Superior temporal gyrus (tissue), 1 donor: ENCODE data around the gene PCGF2.
A peak's percentile ranks its signal among the peaks of the same experiment; 100 is the strongest.
"Not testable (repeated sequence)": the region's sequence is repeated elsewhere in the genome, so short reads cannot be mapped to it uniquely, and the experiment has no call there.

Experiments
- DNase-seq: peaks from one replicate; pipeline ENCODE4 v3.0.0-alpha.2; 2016; ENCODE audit errors: extremely low spot score

PCGF2 gene

GRCh38 chr17:38748149-38748891 lies at the start of gene PCGF2:
TSS of gene PCGF2 (minus strand) at chr17:38748336. CDS start at chr17:38740402, 7,934 bp downstream.
- DNase-seq: peak; percentile 70

GRCh38 chr17:38797828-38798227 lies 49.7 kb upstream of the PCGF2 start:
- DNase-seq: no peak

- no peak for DNase-seq
Observed at GRCh38 chr17:38797158-38797490, 49.0 kb upstream of the PCGF2 start.

GRCh38 chr17:38796451-38797157 lies 48.5 kb upstream of the PCGF2 start:
- DNase-seq: no peak

- DNase-seq: no peak
Observed at GRCh38 chr17:38794221-38794620, 46.1 kb upstream of the PCGF2 start.

GRCh38 chr17:38791162-38791561 lies 43.0 kb upstream of the PCGF2 start:
- DNase-seq: no peak

- not testable (repeated sequence) for DNase-seq
Observed at GRCh38 chr17:38790148-38790707, 42.1 kb upstream of the PCGF2 start.

- no peak for DNase-seq
Observed at GRCh38 chr17:38789185-38789584, 41.0 kb upstream of the PCGF2 start.

GRCh38 chr17:38787999-38788398 lies 39.9 kb upstream of the PCGF2 start:
- not testable (repeated sequence) for DNase-seq

- no peak for DNase-seq
Observed at GRCh38 chr17:38786372-38786771, 38.2 kb upstream of the PCGF2 start.

- DNase-seq: no peak
Observed at GRCh38 chr17:38783227-38783626, 35.1 kb upstream of the PCGF2 start.

GRCh38 chr17:38779965-38780752 lies 32.0 kb upstream of the PCGF2 start:
- DNase-seq: no peak

GRCh38 chr17:38777641-38778250 lies 29.6 kb upstream of the PCGF2 start:
- DNase-seq: no peak

- no peak for DNase-seq
Observed at GRCh38 chr17:38773258-38773657, 25.1 kb upstream of the PCGF2 start.

GRCh38 chr17:38768417-38768816 lies 20.3 kb upstream of the PCGF2 start:
- DNase-seq: no peak

GRCh38 chr17:38766341-38766740 lies 18.2 kb upstream of the PCGF2 start:
- no peak for DNase-seq

GRCh38 chr17:38762231-38762630 lies 14.1 kb upstream of the PCGF2 start:
- no peak for DNase-seq

GRCh38 chr17:38761612-38762011 lies 13.5 kb upstream of the PCGF2 start:
- no peak for DNase-seq

GRCh38 chr17:38753071-38753506 lies 5.0 kb upstream of the PCGF2 start:
- no peak for DNase-seq

GRCh38 chr17:38752308-38753070 lies 4.4 kb upstream of the PCGF2 start, which contains the start of gene PSMB3:
TSS of gene PSMB3 (plus strand) at chr17:38752741. CDS start at chr17:38752827, 86 bp downstream.
- DNase-seq: peak; percentile 100

GRCh38 chr17:38751808-38752307 lies 3.7 kb upstream of the PCGF2 start:
- peak; percentile 89 for DNase-seq
